ENCODE data around the gene PLEKHA7.

GRCh38 chr11:16899708-16900303 lies 114.4 kb downstream of the PLEKHA7 start:
- TF ChIP-seq CTCF (IDR thresholded peaks at IDR 0.05; ENCODE audit: low read depth, low read length), result no peak
- TF ChIP-seq POLR2A (IDR thresholded peaks at IDR 0.05; ENCODE audit: extremely low read depth, insufficient read length), result no peak
- no peak for TF ChIP-seq MYC (IDR thresholded peaks at IDR 0.05; ENCODE audit: low read depth, low read length)
